Left cardiac atrium (tissue), 4 donors: ENCODE data around the gene ST3GAL3. TPM values are rescaled to one million over a fixed set of nuclear protein-coding genes. Genes with fewer than 3 reads are reported as not detected.

Experiments used
- ATAC-seq, 2 donors: fragments of 200-7000 bp; cut with Tn5 transposase; one replicate each; pipeline ENCODE4 v1.9.1; 2020; ENCODE audit warnings: mild to moderate bottlenecking in 2 of 2, moderate library complexity in 2 of 2
- DNase-seq: peaks from one replicate; pipeline ENCODE4 v3.0.0-alpha.2; 2020
- intact Hi-C, 2 donors: fragments of 100-400 bp; cut with DNase I; formaldehyde crosslinking; loops; one replicate each; pipeline versions ENCODE4 v1.14.1 to v1.15.1; 2022 to 2023
- total RNA-seq, 2 donors: library from RNA; stranded (reverse); fragmentation: NEBNext Ultra II Directional; extraction: Animal tissue kit (Norgen Biotek cat#: 25700); gene quantifications; one replicate each; pipeline ENCODE4 v1.2.1, GENCODE V29; 2021
- donor health status: DM: no; HTN: yes; CAD: no.
- donor health status: DM: no; HTN: yes; CAD: no; lungs with severe emphysema.
- donor health status: DM: yes; HTN: yes; CAD: no.
- donor health status: Dilated cardiomyopathy.

ST3GAL3 gene
- total RNA-seq, 2 donors from 2014 or later: 19.4 to 25.9 TPM

GRCh38 chr1:43958351-43959255 lies 251.3 kb downstream of the ST3GAL3 start:
- ATAC-seq (no peak), DNase-seq (no peak)
- intact Hi-C loops: no loop called here

GRCh38 chr1:43960798-43961197 lies 253.5 kb downstream of the ST3GAL3 start:
- intact Hi-C loops: no loop called here
- ATAC-seq: no peak
- no peak for DNase-seq

GRCh38 chr1:43961692-43962091 lies 254.4 kb downstream of the ST3GAL3 start:
- intact Hi-C loops: no loop called here
- ATAC-seq (no peak), DNase-seq (no peak)

- ATAC-seq (no peak), DNase-seq (no peak)
- intact Hi-C loops: no loop called here
These were observed 255.0 kb downstream of the ST3GAL3 start for GRCh38 chr1:43962324-43962723.

GRCh38 chr1:43963006-43963405 lies 255.7 kb downstream of the ST3GAL3 start:
- DNase-seq: no peak
- no peak for ATAC-seq
- intact Hi-C loops: no loop called here

GRCh38 chr1:43963890-43964289 lies 256.6 kb downstream of the ST3GAL3 start:
- no peak for DNase-seq

GRCh38 chr1:43965316-43965715 lies 258.0 kb downstream of the ST3GAL3 start:
- ATAC-seq: no peak
- intact Hi-C loops: no loop called here

More at GRCh38 chr1:43963890-43964289, 256.6 kb downstream of the ST3GAL3 start:
- no peak for ATAC-seq
- intact Hi-C loops: no loop called here

GRCh38 chr1:43968348-43968948 lies 261.1 kb downstream of the ST3GAL3 start:
- no peak for DNase-seq
- no peak for ATAC-seq
- intact Hi-C loops: no loop called here

More at GRCh38 chr1:43965316-43965715, 258.0 kb downstream of the ST3GAL3 start:
- no peak for DNase-seq

GRCh38 chr1:43969416-43969745 lies 262.0 kb downstream of the ST3GAL3 start:
- intact Hi-C loops: no loop called here
- ATAC-seq: no peak
- no peak for DNase-seq

GRCh38 chr1:43969746-43970466 lies 262.6 kb downstream of the ST3GAL3 start, which contains the start of gene DPH2:
Gene DPH2 (plus strand): TSS chr1:43970010. CDS start chr1:43970176, 166 bp downstream.
- peak; percentile 93 to 95 for ATAC-seq
- intact Hi-C loops: no loop called here
- peak; percentile 98 for DNase-seq

GRCh38 chr1:43970502-43970901 lies 263.2 kb downstream of the ST3GAL3 start:
- ATAC-seq (no peak), DNase-seq (no peak)
- intact Hi-C loops: no loop called here

- DNase-seq (no peak), ATAC-seq (no peak)
- intact Hi-C loops: no loop called here
These were observed 263.6 kb downstream of the ST3GAL3 start for GRCh38 chr1:43970911-43971310.

GRCh38 chr1:43971336-43971980 lies 264.1 kb downstream of the ST3GAL3 start:
- no peak for DNase-seq
- ATAC-seq: no peak
- intact Hi-C loops: no loop called here

GRCh38 chr1:43973981-43974442 lies 266.7 kb downstream of the ST3GAL3 start:
- DNase-seq (no peak), ATAC-seq (no peak)
- intact Hi-C loops: no loop called here

GRCh38 chr1:43974443-43975248 lies 267.3 kb downstream of the ST3GAL3 start, which contains the start of gene ATP6V0B:
Gene ATP6V0B (plus strand): TSS chr1:43974960. CDS start chr1:43975041, 81 bp downstream.
- DNase-seq (peak; percentile 98), ATAC-seq (peak; percentile 88 to 92)
- intact Hi-C loops: no loop called here

GRCh38 chr1:43975249-43975961 lies 268.1 kb downstream of the ST3GAL3 start:
- ATAC-seq: peak; percentile 34 to 39
- intact Hi-C loops: no loop called here
- peak; percentile 74 for DNase-seq

- no peak for ATAC-seq
- intact Hi-C loops: no loop called here
- DNase-seq: no peak
These were observed 268.7 kb downstream of the ST3GAL3 start for GRCh38 chr1:43976045-43976444.

- DNase-seq (no peak), ATAC-seq (no peak)
- intact Hi-C loops: no loop called here
These were observed 269.6 kb downstream of the ST3GAL3 start for GRCh38 chr1:43976890-43977289.
